AG08396 (cell line): ENCODE data around the gene CPNE2.
"Not testable (repeated sequence)": the region's sequence is repeated elsewhere in the genome, so short reads cannot be mapped to it uniquely, and the experiment has no call there.

ENCODE experiments used
- DNase-seq: peaks from one replicate; pipeline ENCODE4 v3.0.0; 2012; ENCODE audit warnings: low spot score, mixed read lengths

CPNE2 gene

DNA sequence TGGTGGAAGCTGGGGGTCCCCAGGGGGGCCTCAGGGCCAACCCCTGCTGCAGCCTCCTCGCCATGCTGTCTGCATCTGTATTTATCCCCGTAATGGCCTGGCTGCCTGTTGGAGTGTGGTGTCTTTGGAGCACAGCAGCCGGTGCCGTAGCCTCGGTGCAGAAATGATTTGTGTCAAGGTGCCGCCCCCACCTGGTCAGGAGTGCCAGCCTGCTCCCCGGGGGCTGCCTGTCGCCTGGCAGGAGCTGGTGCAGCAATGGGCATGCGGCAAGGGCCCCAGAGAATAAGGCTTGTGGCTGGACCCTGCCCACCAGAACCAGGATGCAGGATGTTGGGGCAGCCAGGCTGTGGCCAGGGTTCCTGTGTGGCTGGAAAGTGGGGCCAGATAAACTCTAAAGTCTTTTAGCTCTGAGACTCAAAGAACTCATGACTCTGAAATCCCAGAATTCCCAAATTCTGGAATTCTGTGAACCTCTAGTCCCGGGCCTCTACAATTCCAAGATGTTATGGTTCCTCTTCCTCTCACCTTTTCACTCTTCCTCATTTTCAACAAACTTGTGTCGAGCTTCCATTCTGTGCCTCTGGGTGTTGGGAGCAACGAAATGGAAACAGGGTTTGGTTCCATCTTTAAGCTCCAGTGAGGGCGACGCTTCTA, 5.9 kb downstream of the CPNE2 start:
- no peak for DNase-seq

DNA sequence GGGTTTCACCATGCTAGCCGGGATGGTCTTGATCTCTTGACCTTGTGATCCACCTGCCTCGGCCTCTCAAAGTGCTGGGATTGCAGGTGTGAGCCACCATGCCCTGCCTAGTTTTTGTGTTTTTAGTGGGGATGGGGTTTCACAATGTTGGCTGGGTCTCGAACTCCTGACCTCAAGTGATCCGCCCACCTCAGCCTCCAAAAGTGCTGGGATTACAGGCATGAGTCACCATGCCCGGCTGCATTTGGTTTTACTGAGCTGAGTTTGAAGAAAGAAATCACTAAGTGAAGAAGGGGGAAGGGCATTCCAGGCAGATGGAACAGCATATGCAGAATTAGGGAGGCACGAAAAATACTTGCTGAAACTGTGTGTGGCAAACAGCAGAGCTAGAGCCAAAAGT, 7.6 kb downstream of the CPNE2 start:
- DNase-seq, result not testable (repeated sequence)

DNA sequence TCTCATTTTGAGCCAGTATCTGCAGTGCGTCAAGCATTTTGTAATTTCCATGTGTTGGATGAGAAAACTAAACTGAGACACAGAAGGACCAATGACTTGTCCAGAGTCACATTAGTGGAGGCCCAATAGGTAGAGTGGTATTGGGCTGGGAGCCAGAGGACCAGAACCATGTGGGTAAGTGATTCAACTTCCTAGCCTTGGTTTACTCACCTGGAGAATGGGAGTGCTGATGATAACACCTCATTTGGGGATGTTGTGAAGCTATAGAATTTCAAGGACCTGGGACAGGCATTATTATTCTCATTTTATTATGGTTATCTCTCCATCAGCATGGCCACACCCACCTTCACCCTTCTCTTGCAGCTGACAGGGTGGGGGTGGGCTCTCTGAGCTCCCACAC, 8.1 kb downstream of the CPNE2 start:
- no peak for DNase-seq

- DNase-seq, result no peak
Observed at GRCh38 chr16:57102888-57103851, 10.8 kb downstream of the CPNE2 start.

DNA sequence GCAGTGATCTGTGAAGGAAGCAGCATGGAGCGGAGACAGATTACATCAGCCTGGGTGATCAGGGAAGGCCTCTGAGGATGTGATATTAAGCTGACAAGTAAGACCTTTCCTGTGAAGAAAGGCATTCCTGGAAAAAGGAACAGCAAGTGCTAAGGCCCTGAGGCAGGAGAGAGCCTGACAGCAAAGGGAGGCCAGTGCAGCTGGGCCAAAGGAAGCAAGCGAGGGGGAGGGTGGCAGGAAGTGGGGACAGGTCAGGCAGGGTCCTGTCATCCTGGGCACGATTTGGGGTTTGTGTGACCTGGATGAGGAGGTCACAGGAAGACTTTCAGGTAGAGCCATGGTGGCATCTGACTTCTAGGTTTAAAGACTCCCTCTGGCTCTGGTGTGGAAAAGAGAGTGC, 12.3 kb downstream of the CPNE2 start:
- DNase-seq, result no peak

DNA sequence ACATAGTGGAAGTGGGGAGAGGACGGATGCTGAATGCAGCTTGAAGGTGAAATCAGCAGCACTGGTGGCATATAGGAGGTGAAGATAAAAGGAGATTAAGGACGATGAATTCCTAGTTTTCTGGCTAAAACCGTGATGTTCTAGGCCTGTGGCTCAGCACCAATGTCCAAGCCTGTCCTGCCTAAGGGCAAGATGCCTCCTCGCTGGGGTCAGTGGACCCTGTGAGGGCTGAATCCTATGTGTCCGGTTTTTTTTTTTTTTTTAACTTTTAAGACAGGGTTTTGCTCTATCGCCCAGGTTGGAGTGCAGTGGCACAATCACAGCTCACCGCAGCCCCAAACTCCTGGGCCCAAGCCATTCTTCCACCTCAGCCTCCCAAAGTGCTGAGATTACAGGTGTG, 12.8 kb downstream of the CPNE2 start:
- DNase-seq, result no peak

- no peak for DNase-seq
Observed at GRCh38 chr16:57106767-57107166, 14.4 kb downstream of the CPNE2 start.

DNA sequence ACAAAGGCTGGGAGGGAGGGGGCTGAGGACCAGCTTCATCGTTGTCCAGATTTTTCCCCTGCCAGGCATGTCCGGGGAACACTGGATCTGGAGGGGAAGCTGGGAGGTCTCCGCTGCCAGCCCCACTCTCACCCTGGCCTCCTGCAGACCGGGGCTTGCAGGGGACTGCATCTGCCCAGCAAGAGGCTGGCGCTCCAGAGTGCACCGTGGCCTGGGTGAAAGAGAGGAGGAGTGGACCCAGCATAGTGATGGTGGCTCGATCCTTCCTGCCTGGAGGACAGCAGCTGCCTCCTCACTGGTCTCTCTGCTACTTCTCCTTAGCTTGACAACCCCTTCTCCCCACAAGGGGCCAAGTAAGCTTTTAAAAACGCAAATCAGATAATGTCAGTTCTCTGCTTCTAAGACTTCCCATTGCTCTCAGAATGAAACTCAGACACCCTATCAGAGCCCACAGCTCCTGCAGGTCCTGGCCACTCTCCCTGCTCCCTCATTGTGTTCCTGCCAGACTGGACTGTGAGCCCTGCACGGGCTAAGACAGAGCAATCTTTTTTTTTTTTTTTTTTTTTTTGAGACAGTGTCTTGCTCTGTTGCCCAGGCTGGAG, 15.0 kb downstream of the CPNE2 start:
- DNase-seq, result no peak

- no peak for DNase-seq
Observed at GRCh38 chr16:57108432-57108831, 16.0 kb downstream of the CPNE2 start.

GRCh38 chr16:57109259-57110105, 17.1 kb downstream of the CPNE2 start:
- DNase-seq, result not testable (repeated sequence)

GRCh38 chr16:57110937-57111336, 18.6 kb downstream of the CPNE2 start:
- DNase-seq, result no peak

GRCh38 chr16:57111420-57111819, 19.0 kb downstream of the CPNE2 start:
- no peak for DNase-seq

DNA sequence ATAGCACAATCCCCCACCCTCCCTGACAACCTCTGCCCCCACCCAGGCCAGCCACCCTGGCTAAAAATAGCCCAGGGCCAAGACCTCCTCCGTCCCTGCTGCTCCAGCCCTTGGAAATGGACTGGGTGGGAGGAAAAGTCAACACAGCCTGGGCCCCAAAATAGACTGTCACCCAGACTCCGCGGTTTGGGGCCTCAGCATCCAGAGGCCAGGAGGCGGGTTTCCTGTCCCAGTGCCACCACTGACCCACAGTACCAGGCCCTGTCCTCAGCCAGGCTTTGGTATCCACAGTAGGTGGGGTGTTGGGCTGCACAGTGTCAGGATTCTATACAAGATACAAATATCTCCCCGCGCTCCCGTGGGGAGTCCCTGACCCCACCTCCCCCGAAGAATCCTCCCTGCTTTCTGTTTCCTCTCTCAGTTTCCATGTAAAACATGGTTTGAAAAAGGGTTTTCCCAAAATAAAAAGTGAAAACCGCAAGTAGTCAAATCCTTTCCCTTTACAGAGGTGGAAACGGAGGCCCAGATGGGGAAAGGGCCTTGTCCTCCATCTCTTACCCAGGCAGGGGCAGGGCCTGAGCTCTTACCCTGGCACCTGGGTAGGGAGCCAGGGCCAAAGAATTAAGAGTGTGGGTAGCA, 20.1 kb downstream of the CPNE2 start:
- DNase-seq, result no peak

DNA sequence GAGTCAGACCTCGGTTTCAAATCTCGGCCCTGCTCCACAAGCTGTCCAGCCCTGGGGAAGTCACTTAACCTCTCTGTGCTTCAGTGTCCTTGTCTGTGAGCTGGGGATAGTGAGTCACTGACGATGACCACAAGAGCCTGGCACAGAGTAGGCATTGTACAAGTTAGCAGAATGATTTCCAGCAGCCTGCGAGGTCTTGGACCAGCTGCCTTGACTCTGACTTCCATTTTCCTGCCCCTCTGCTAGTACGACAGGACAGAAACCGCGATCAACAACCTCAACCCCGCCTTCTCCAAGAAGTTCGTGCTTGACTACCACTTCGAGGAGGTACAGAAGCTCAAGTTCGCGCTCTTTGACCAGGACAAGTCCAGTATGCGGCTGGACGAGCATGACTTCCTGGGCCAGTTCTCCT, 20.7 kb downstream of the CPNE2 start:
- peak; percentile 48 for DNase-seq

DNA sequence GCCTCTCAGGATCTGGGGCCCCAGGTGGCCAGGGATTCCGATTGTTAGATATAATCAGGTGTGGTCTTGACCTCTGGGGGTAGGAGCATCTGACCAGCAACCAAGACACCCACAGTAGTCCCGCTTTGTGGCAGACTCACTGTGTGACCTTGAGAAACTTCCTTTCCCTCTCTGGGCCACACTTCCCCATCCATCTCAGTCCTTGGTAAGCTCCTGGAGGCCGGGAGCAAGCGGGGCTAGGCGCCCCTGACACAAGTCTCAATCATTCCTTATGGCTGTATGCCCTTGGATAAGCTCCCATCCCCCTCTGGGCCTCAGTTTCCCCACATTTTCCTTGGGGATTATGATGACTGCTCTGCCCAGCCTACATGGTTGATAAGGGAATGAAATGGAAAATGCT, 21.3 kb downstream of the CPNE2 start:
- DNase-seq, result no peak

DNA sequence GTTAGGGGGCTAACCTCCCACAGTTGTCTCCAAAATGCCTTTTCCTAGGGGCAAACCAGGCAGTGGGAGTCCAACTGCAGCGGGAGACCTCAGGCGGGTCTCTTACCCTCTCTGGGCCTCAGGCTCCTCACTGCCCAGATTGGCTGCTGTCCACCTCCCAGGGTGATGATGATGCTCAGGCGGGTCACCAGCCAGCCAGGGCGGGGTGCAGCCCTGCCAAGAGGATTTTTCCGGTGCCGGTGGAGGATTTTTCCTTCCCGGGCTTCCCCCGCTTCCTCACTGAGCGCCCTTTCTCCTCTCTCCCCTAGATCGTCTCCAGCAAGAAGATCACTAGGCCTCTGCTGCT, 22.8 kb downstream of the CPNE2 start:
- no peak for DNase-seq

- DNase-seq, result peak; percentile 55
Observed at GRCh38 chr16:57115514-57116182, 23.3 kb downstream of the CPNE2 start.

GRCh38 chr16:57118461-57119084, 26.2 kb downstream of the CPNE2 start:
- no peak for DNase-seq

GRCh38 chr16:57123216-57123973, 31.0 kb downstream of the CPNE2 start:
- no peak for DNase-seq
